ENCODE results near the gene ANTXR2.

DNA sequence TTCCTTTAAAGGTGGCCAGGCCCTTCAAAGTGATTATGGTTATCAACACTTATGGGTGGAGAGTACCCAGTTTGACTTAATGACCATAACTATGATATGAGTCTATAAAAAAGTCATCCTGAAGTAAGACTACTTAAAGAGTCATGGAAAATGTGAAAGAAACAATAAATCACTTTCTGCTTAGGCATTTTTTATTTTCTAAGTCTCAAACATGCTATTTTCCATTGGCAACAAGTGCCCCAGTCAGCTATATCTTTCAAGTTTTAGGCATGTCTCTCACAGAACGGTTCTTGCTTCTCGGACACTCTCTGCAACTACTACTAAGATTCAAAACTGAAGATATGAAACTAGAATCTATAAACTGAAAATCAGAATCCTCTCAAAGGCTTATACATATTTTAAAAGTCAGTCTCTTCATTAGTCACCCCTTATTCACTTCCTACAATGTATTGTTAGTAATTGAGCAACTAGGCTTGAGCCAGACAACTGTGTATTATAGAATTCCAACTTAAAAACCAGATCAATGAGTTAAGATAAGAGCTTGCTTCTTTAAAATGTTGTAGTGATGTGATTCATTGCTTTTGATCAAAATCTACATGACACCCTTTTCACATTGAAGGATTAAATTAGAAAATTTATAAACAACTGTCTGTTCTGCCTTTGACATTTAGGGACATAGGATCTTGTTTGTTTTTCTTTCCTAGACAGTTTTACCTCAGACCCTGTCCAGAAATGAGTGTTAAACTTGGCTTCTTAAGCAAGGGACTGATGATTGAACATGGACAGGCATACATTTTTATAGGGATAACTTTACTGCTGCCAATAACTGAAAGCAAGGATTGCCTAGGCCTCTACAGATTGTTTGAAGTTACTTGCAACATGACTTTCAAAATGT, 2.9 kb downstream of the ANTXR2 start:
- TF ChIP-seq FOXP2 (optimal IDR thresholded peaks at IDR 0.05; ENCODE audit: borderline replicate concordance, extremely low read depth, extremely low read length, insufficient read depth) = no peak
- no peak for TF ChIP-seq SIN3A (IDR thresholded peaks at IDR 0.05; ENCODE audit: borderline replicate concordance, insufficient read depth, low read length)
- TF ChIP-seq POLR2AphosphoS5 (IDR thresholded peaks at IDR 0.05; ENCODE audit: low read depth, low read length) = no peak

Data from PFSK-1 (cell line).